GM18519 (cell line): Measurements from ENCODE around the gene SERTAD4.

ENCODE experiments used
- ATAC-seq: cut with Tn5 transposase; IDR thresholded peaks from one replicate; pipeline ENCODE4 v1.9.1; 2021; ENCODE audit warnings: mild to moderate bottlenecking, moderate library complexity; ENCODE audit not compliant: unreplicated experiment, low FRiP score

SERTAD4 gene

GRCh38 chr1:210231846-210232510 lies 618 bp upstream of the SERTAD4 start:
- ATAC-seq: no peak

- no peak for ATAC-seq
Measured at GRCh38 chr1:210233216-210233494, 559 bp downstream of the SERTAD4 start.

- no peak for ATAC-seq
Measured at GRCh38 chr1:210233495-210234328, 1.1 kb downstream of the SERTAD4 start.

GRCh38 chr1:210234329-210234757 lies 1.7 kb downstream of the SERTAD4 start:
- no peak for ATAC-seq

- no peak for ATAC-seq
Measured at GRCh38 chr1:210235363-210236053, 2.9 kb downstream of the SERTAD4 start.

- no peak for ATAC-seq
Measured at GRCh38 chr1:210236386-210236839, 3.8 kb downstream of the SERTAD4 start.

GRCh38 chr1:210236840-210237409 lies 4.3 kb downstream of the SERTAD4 start:
- no peak for ATAC-seq

- ATAC-seq: no peak
Measured at GRCh38 chr1:210237479-210237878, 4.9 kb downstream of the SERTAD4 start.

- no peak for ATAC-seq
Measured at GRCh38 chr1:210237981-210238380, 5.4 kb downstream of the SERTAD4 start.

- ATAC-seq: no peak
Measured at GRCh38 chr1:210239349-210240111, 6.9 kb downstream of the SERTAD4 start.

- no peak for ATAC-seq
Measured at GRCh38 chr1:210241121-210241520, 8.5 kb downstream of the SERTAD4 start.

- ATAC-seq: no peak
Measured at GRCh38 chr1:210244746-210245367, 12.3 kb downstream of the SERTAD4 start.

GRCh38 chr1:210246447-210246846 lies 13.9 kb downstream of the SERTAD4 start:
- no peak for ATAC-seq

- ATAC-seq: no peak
Measured at GRCh38 chr1:210248341-210248740, 15.7 kb downstream of the SERTAD4 start.

- ATAC-seq: no peak
Measured at GRCh38 chr1:210250665-210250997, 18.0 kb downstream of the SERTAD4 start.

- no peak for ATAC-seq
Measured at GRCh38 chr1:210250998-210251679, 18.5 kb downstream of the SERTAD4 start.

GRCh38 chr1:210251680-210252490 lies 19.3 kb downstream of the SERTAD4 start:
- no peak for ATAC-seq

- no peak for ATAC-seq
Measured at GRCh38 chr1:210252621-210253051, 20.0 kb downstream of the SERTAD4 start.

- ATAC-seq: no peak
Measured at GRCh38 chr1:210254298-210254697, 21.7 kb downstream of the SERTAD4 start.
